ENCODE results near the gene GLIS1.

DNA sequence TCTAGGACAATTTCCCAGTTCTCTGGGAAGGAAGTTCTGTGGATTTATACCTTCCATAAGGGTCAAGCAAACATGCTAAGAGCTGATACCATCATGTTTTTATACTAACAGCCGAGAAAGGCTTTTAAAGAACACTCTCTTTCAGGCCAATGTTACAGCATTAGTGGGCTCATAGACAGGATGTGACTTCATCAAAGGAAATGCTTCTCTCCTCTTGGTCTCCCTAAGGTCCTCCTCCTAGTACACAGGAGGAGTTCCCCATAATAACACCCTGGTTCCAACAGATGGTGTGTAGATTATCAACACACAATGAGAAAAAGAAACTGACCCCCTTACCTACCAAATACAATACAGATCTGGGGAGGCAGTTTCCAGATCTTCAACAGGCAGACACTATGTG is 26.7 kb upstream of the GLIS1 start:
- TF ChIP-seq CTCF (conservative IDR thresholded peaks at IDR 0.05; ENCODE audit: low read depth, low read length), result no peak
- TF ChIP-seq EZH2 (IDR thresholded peaks at IDR 0.05; ENCODE audit: low read length, unreplicated experiment), result no peak
